HG03565 (cell line): ENCODE data around the gene CTSZ.
A peak's percentile ranks its signal among the peaks of the same experiment; 100 is the strongest.
"Not testable (repeated sequence)": the region's sequence is repeated elsewhere in the genome, so short reads cannot be mapped to it uniquely, and the experiment has no call there.

ENCODE experiments used
- ATAC-seq: cut with Tn5 transposase; IDR thresholded peaks from one replicate; pipeline ENCODE4 v1.9.1; 2021; ENCODE audit warnings: mild to moderate bottlenecking, moderate library complexity; ENCODE audit not compliant: unreplicated experiment

Gene CTSZ

DNA sequence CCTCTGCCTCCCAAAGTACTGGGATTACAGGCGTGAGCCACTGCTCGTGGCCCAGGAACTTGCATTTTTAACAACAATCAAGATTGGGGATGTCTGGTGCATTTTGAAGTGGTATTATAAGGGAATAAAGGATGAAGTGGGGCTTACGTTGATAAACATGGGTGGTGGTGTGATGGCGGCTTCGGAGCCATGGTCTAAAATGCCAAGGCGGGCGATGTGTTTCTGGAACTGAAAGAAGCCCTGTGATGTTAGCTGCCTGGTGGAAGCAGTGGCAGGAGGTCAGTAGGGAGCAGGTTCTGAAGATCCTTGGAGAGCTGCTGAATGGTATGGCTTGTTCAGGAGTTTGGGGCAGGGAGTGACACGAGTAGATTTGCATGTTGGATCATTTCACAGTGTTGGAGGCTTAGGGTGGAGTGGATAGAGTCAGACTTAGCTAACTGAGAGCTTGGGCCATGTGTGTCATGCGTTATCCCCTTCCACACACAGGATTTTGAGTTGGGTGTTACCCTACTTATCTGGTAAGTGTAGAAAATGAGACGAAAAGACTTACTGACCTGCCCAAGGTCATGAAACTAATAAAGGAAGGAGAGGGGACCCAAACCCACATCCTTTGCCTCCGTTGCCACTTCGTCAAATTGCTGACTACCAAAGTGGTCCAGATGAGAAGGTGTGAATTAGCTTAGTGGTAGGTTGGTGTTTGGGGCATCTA is 24.5 kb downstream of the CTSZ start:
- ATAC-seq: no peak

DNA sequence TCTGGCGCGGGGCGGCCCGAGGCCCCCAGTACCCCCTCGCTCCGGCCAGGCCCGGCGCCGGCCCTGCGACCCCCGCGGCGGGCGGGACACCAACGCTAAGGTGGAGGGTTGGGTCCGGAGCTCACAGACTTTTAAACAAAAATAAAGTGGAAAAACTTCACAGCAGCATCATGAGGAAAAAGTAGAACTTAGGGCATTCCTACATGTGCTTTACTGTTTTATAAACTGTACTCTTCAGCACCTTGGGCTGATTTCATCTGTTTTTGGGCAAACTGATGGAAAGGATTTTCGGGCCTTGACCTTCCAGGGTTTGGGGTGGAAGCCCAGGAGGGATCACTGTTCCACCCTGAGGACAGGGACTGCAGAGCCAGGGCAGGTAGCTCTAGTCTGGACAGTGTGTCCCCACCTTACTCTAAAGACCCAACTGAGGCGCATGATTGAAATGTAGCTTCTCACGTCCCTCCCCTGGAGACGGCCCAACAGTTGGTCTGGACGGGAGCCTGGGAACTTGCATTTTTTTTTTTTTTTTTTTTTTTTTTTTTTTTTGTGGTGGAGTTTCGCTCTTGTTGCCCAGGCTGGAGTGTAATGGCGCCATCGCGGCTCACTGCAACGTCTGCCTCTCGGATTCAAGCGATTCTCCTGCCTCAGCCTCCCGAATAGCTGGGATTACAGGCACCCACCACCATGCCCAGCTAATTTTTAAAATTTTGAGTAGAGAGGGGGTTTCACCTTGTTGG is 25.3 kb downstream of the CTSZ start:
- no peak for ATAC-seq

DNA sequence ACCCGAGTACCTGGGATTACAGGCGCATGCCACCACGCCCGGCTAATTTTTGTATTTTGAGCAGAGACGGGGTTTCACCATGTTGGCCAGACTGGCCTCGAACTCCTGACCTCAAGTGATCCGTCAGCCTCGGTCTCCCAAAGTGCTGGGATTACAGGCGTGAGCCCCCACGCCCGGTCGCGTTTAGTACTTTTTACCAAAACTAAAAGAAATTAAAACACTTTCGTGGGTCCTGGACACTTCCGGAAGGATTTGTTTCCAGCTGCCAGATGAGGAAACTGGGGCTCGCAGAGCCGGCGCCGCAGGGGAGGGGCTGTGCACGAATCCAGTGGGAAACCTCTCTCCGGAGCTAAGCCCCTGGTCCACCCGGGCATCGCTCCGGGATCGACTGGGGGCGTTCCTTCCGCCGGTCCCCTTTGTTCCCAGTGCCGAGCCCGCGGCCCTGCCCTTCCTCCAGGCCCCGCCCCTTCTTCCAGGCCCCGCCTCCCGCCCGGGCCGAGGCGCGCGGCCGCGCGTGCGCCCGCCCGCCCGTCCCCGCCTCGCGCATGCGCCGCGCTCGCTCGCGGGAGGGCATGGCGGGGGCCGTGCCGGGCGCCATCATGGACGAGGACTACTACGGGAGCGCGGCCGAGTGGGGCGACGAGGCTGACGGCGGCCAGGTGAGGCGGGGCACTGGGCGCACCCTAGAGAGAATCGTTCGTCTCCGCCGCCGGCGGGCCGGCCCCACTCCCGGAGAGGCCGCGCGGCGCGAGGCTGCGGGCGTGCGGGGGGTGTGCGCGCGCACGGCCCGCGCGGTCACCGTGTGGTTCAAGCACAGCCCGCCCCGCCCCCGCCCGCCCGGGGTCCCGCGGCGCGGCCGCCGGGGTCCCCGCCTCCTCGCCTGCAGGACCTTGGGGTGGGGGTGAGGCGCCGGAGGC is 26.1 kb downstream of the CTSZ start, which contains the start of gene NELFCD:
TSS of gene NELFCD (plus strand) at position 546 of the 917 bp plus-strand sequence. CDS start at position 600, 54 bp downstream.
- ATAC-seq: peak; percentile 69

DNA sequence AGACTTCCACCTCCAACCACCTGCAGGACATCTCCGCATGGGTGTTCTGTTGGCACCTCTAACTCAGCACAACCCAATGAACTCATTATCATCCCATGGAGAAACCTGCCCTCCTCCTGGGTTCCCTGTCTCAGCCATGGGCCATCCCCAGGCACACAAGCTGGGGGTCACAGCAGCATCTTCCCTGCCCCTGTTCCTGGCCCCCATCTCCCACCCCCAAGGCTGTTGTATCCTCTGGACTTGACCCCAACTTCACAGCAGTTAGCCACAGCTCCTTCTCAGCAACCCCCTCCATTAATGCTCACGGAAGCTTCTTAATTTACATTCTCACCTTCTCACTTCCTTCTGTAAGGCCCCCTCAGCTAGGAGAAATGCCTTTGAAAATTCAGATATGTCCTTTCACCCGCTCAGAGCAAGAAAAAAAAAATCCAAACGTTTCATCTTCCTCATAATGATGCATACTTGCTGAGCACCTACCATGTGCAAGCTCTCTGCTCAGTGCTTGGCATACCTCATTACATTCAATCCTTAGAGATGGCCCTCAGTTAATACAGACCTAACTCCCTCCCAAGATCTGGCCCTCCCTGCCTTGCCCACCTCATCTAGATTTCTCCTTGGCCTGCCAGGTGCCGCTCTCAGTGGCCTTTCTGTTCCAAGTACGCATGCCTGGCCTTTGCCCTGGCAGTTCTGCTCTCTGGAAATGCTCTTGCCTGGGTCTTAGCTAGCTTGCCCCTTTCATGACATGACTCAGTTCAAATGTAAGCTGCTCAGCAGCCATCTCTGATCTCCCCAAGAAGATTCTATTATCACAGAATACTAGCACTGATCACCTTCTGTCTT is 28.5 kb downstream of the CTSZ start:
- ATAC-seq: no peak

DNA sequence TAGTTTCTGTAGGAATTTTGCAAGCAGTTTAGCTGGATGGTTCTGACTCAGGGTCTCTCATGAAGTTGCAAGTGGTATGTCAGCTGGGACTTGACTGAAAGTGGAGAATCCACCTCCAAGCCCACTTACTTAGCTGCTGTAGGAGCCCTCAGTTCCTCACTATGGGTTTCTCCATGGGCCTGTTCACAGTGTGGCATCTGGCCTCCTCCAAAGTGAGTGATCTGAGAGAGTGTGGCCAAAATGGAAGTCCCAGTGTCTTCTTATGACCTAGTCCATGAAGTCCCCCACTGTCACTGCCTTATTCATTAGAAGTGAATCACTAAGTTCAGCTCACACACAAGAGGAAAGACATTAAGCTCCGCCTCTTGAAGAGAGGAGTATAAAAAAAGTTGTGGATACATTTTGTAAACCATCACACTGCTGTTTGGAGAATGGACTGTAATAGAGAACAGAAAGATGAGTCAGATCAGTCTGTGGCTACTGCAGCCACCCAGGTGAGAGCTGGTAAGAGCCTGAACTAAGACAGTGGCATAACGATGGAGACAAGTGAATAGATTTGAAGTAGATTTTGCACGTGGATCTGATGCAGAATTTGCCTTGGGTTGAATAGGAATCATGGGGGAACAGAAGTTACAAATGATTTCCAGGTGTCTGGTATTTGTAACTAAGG is 30.9 kb downstream of the CTSZ start:
- no peak for ATAC-seq

DNA sequence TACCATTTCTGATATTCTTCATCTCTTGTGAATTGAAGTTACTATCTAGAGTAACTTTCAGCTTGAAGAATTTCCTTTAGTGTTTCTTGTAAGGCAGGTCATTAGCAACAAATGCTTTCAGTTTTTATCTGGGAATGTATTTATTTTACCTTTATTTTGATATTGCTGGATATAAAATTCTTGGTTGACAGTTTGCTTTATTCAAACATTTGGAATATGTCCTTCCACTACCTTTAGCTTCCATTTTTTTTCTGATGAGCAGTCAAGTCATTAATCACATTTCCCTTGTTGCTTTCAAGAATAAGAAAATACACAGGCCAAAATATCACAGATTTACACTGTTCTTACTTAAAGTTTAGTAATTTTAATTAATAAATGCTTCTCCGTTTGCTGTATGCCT is 31.7 kb downstream of the CTSZ start:
- ATAC-seq: no peak

DNA sequence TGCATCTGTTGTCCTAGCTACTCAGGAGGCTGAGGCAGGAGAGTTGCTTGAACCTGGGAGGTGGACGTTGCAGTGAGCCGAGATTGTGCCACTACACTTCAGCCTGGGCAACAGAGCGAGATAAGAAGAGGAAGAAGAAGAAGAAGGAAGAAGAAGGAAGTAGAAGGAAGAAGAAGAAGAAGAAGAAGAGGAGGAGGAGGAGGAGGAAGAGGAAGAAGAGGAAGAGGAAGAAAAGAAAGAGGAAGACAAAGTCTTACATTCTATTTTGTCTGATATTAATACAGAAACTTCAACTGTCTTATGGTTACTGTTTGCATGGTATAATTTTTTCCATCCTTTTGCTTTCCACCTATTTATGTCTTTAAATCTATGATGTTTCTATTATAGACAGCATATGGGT is 33.2 kb downstream of the CTSZ start:
- ATAC-seq: no peak

DNA sequence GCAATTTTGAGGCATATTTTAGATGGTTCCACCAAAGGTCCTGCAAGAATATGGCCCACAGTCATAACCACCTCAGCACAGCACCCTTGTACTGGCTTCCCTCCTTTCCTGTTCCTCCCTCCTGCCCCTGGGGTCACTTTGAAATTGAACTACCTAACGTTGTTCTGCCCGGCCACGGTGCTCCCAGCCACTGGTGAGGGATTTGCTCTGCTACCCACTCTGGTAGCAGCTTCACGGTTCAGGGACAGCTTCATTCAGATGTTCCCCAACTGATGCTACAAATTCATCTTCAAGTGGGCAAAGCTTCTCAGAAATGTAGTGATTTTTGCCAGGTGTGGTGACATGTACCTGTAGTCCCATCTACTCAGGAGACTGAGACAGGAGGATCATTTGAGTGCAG is 33.9 kb downstream of the CTSZ start:
- no peak for ATAC-seq

DNA sequence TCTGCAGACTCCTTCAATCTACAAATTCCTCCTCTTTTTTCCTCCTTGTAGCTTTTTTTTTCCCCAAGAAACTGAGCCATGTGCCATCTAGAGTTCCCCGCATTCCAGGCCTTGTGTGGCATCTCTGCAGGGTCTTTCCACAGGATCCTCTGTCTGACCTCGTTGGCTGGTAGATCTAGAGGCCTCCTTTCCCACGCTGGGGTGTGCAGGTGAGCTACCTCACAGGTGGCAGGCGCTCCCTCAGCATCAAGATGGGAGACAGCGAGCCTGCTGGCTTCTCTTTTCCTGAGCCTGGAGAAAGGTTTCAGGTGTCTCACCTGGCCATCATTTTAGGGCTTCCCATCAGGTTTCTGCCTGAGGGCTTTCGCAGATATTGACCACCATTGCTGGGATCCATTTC is 35.6 kb downstream of the CTSZ start:
- no peak for ATAC-seq

DNA sequence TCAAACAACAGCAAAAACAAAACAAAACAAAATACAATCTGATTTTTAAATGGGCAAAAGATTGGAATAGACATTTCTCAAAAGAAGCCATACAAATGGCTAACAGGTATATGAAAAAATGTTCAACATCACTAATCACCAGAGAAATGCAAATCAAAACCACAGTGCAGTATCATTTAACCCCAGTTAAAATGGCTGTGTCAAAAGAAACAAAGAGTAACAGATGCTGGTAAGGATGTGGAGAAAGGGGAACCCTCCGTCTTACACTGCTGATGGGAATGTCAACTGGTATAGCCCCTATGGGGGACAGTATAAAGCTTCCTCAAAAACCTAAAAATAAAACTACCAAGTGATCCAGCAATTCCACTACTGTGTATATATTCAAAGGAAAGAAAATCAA is 36.9 kb downstream of the CTSZ start:
- no peak for ATAC-seq

DNA sequence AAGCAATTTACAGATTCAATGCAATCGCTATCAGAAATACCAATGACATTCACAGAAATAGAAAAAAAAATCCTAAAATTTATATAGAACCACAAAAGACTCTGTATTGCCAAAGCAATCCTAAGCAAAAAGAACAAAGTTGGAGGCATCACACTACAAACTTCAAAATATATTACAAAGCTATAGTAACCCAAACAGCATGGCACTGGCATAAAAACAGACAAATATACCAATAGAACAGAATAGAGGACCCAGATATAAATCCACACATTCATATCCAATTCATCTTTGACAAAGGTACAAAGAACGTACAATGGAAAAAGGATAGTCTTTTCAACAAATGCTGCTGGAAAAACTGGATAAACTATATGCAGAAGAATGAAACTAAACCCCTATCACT is 37.6 kb downstream of the CTSZ start:
- no peak for ATAC-seq

DNA sequence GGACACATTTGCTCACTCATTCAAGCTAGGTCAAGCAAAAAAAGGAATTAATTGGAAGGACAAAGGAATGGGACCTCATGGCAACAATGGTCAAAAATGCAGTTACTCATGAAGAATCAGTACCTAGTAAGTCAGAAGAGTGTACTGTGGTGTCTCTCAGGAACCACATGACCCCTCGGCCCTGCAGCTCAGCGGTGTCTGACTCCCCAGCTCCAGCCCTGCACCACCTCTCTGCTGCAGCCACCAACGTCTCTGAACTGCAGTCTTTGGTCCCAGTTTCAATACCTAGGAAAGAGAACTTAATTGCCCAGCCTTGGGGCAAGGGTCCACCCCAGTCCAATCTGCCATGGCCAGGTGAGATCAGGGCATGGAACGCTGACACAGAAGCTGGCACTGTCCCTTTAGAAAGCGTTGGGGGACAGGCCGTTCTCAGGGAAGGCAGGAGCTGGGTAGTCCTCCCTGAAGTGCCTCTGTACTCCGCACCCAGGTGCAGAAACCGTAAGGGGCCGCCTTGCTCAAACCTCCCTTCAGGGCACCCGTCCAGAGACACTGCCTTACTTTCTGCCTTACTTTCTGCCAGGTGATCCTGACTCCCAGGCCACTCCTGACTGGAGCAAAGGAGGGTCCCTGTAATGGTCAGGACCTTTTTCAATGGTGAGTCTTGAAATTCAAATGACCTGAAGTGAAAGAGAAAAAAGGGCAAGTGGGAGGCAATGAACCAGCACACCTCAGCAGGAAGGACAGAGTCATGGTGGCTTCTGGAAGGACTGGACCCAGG is 39.2 kb downstream of the CTSZ start:
- ATAC-seq: no peak

DNA sequence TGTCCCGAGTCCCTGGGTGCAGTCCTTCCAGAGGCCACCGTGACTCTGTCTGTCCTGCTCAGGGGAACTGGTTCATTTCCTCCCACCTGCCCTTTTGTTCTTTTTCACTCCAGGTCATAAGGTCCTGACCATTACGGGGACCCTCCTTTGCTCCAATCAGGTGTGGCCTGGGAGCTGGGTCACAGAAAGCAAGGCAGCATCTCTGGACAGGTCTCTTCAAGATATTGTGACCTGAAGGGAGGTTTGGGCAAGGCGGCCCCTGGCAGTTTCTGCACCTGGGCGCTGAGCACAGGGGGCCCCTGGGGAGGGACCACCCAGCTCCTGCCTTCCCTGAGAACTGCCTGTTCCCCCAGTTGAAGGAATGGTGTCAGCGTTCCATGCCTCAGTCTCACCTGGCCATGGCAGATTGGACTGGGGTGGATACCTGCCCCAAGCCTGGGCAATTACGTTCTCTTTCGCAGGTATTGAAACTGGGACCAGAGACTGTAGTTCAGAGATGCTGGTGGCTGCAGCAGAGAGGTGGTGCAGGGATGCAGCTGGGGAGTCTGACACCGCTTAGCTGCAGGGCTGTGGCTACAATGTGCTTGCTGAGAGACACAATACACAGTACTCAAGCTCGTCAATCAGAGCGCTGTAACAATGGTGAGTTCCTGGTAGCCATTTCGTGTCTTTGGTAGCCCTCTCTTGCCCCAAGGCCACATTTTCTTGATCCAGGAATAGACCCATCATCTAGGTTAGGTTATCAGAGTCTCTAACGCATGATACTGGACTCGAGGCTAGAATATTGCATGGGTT is 41.6 kb downstream of the CTSZ start:
- no peak for ATAC-seq

DNA sequence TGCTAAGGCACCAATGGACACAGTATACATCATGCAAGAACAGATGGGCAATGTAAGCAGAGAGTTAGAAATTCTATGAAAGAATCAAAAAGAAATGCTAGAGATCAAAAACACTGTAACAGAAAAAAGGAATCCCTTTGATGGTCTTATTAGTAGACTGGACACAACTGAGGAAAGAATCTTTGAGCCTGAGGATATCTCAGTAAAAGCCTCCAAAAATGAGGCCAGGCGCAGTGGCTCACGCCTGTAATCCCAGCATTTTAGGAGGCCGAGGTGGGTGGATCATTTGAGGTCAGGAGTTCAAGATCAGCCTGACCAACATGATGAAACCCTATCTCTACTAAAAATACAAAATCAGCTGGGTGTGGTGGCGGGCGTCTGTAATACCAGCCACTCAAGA is 43.1 kb downstream of the CTSZ start:
- ATAC-seq: not testable (repeated sequence)

DNA sequence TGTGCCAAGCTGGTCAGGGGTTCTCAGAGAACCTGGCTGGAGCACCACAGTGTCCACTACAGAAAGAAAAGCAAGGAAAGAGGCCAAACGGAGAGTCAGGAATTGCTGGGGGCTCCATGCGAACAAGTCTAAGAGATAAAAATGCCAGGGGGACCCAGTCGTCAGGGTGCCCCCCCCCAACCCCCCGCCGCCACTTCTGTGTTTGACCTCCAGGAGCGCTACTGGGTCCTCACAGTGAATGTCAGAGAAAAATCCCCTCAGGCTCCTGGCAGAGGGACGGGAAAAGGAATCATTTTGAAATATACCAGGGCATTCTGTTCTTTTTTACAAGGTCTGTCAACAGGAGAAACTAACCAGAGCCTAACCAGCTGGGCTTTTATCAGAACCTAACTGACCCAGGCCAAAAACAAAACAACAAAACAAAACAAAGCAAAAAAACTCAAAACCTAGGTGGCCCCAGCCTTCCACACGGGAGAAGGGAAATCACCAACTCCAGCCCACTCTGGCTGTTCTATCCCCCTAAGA is 43.9 kb downstream of the CTSZ start:
- no peak for ATAC-seq

DNA sequence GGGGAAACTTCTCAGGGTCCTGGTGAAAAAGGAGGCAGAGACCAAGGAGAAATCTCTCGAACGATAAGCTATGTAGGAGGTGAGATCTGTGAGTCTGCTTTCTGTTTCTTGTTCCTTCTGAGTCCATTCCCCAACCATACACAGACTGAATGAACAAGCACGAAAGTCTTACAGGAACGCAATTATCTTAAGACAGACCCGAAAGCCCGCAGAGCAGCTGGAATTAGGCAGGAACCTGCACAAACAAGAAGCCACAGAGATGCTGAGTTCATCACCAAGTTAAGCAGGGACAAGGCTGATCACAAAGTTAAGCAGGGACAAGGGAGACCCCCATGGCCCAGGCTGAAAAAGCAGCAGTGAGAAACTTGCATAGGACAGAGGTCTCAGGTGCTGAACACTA is 47.4 kb downstream of the CTSZ start:
- ATAC-seq: no peak

DNA sequence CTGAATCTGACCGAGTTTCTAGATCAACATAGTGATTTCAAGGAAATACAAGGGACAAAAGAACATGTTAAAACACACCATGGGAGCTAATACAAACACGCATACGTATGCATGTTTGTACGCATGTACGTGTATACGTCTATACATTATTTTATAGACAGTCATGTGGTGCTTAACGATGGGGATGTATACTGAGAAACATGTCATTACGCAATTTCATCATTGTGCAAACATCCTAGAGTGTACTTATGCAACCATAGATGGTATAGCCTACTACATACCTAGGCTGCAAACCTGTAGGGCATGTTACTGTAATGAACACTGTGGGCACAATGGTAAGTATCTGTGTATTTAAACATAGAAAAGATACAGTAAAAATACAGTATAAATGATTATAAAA is 51.0 kb downstream of the CTSZ start:
- ATAC-seq: no peak

DNA sequence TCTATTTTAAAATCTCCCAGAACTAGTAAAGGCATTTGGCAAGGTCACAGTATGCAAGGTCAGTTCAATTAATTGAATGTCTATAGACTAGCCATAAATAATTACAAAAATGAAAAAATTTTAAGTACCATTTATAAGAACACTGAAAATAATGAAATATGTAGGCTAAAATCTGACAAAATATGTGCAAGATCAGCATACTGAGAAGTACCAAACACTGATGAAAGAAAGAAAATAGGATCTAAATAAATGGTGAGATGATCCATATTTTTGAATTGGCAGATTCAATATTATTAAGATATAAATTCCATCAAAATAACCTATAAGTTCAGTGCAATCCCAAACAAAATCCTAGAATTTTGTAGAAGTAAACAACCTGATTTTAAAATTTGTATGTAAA is 54.0 kb downstream of the CTSZ start:
- no peak for ATAC-seq
